Mesendoderm (in vitro differentiated cells): Measurements from ENCODE around the gene MYO9B.

Source experiments
- DNase-seq: peaks from one replicate; pipeline ENCODE4 v3.0.0; 2013
- H2AK5ac ChIP-seq: 2 replicates; pipeline ENCODE4 v1.6.1; 2013; ENCODE audit warnings: low read length, inconsistent platforms
- H2BK120ac ChIP-seq: 2 replicates; pipeline ENCODE4 v1.6.1; 2013; ENCODE audit warnings: low read depth, mild to moderate bottlenecking, low read length, moderate library complexity, mixed read lengths
- H2BK15ac ChIP-seq: replicated peaks from 2 replicates; pipeline ENCODE4 v1.6.1; 2013; ENCODE audit warnings: low read depth, mild to moderate bottlenecking, moderate library complexity
- H2BK5ac ChIP-seq: 2 replicates; pipeline ENCODE4 v1.6.1; 2013; ENCODE audit warnings: low read length, inconsistent platforms
- H3K18ac ChIP-seq: 2 replicates; pipeline ENCODE4 v1.6.1; 2013; ENCODE audit warnings: mild to moderate bottlenecking, low read length, mixed read lengths
- H3K23ac ChIP-seq: one replicate; pipeline ENCODE4 v1.6.1; 2013; ENCODE audit warnings: low read length
- H3K27ac ChIP-seq: 2 replicates; pipeline ENCODE4 v1.5.1; 2013; ENCODE audit warnings: low read depth, mild to moderate bottlenecking, inconsistent platforms, low read length, moderate library complexity
- H3K27me3 ChIP-seq: 2 replicates; pipeline ENCODE4 v1.6.1; 2013; ENCODE audit warnings: low read length, control low read depth, mild to moderate bottlenecking, inconsistent platforms; ENCODE audit not compliant: insufficient read depth, poor library complexity
- H3K36me3 ChIP-seq: 2 replicates; pipeline ENCODE4 v1.6.1; 2013; ENCODE audit warnings: low read length, inconsistent platforms; ENCODE audit not compliant: control insufficient read depth, insufficient read depth
- H3K4ac ChIP-seq: one replicate; pipeline ENCODE4 v1.6.1; 2013; ENCODE audit warnings: low read depth, mild to moderate bottlenecking, low read length, moderate library complexity
- H3K4me1 ChIP-seq: 2 replicates; pipeline ENCODE4 v1.6.1; 2013; ENCODE audit warnings: low read depth, low read length, inconsistent platforms; ENCODE audit not compliant: control insufficient read depth
- H3K4me2 ChIP-seq: 2 replicates; pipeline ENCODE4 v1.6.1; 2013; ENCODE audit warnings: low read length
- H3K4me3 ChIP-seq: 2 replicates; pipeline ENCODE4 v1.5.1; 2013; ENCODE audit warnings: mild to moderate bottlenecking, low read length
- H3K56ac ChIP-seq: one replicate; pipeline ENCODE4 v1.6.1; 2013; ENCODE audit warnings: low read length
- H3K79me1 ChIP-seq: 2 replicates; pipeline ENCODE4 v1.6.1; 2013; ENCODE audit warnings: low read length, inconsistent platforms
- H3K79me2 ChIP-seq: 2 replicates; pipeline ENCODE4 v1.6.1; 2013; ENCODE audit warnings: mild to moderate bottlenecking, low read length; ENCODE audit not compliant: control insufficient read depth, insufficient read depth
- H3K9ac ChIP-seq: 2 replicates; pipeline ENCODE4 v1.6.1; 2013; ENCODE audit warnings: low read length, inconsistent platforms
- H4K5ac ChIP-seq: one replicate; pipeline ENCODE4 v1.6.1; 2013; ENCODE audit warnings: low read length
- H4K8ac ChIP-seq: one replicate; pipeline ENCODE4 v1.6.1; 2013; ENCODE audit warnings: low read depth, mild to moderate bottlenecking, control low read depth, low read length, moderate library complexity
- WGBS: extraction: QIAGEN DNeasy Blood & Tissue Kit; methylation state at CpG from one replicate; pipeline ENCODE4 v1.1.7; 2013; ENCODE audit warnings: low lambda C conversion rate, missing lambda C conversion rate; ENCODE audit not compliant: insufficient coverage; ENCODE audit errors: extremely low coverage; 5-methylcytosine and 5-hydroxymethylcytosine counted together

Gene MYO9B

DNA sequence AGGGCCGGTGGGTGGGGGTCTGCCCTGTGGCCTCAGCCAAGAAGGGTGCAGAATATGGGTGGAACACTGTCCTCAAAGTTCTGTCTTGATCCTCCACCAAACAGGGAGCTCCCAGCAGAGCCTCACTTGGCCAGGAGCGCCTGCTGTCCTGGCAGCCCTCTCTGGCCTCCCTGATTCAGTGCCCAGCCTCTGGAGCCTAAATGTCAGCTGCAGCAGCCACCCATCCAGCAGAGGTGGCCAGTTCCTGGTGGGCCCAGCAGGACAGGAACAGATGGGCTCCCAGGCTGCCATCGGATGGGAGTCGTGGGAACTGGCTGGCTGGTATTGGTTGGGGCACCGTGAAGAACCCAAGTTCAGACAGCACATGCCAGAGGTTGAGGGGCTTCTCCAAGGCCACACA, 137.8 kb downstream of the MYO9B start:
- H3K9ac ChIP-seq, result no peak overlapping the region
- H3K27me3 ChIP-seq, result no peaks in the 10 kb centered on the region
- H3K4ac ChIP-seq, result no peak overlapping the region
- H2AK5ac ChIP-seq, result no peak overlapping the region
- no peak overlapping the region for H3K4me2 ChIP-seq
- H3K56ac ChIP-seq, result no peak overlapping the region
- H2BK15ac ChIP-seq, result no peak overlapping the region
- no CpG with 5 or more reads among the region's 5 CpGs for WGBS
- H2BK5ac ChIP-seq, result no peak overlapping the region
- no peak overlapping the region for H4K5ac ChIP-seq
- H3K79me2 ChIP-seq, result no peaks in the 10 kb centered on the region
- H2BK120ac ChIP-seq, result no peak overlapping the region
- peaks cover 3% of the 10 kb centered on the region for H3K4me1 ChIP-seq
- H3K27ac ChIP-seq, result no peak overlapping the region
- H3K79me1 ChIP-seq, result no peaks in the 10 kb centered on the region
- no peak overlapping the region for H3K4me3 ChIP-seq
- no peak overlapping the region for H4K8ac ChIP-seq
- no peaks in the 10 kb centered on the region for H3K36me3 ChIP-seq
- no peak overlapping the region for H3K23ac ChIP-seq
- DNase-seq, result no peak
- no peak overlapping the region for H3K18ac ChIP-seq

DNA sequence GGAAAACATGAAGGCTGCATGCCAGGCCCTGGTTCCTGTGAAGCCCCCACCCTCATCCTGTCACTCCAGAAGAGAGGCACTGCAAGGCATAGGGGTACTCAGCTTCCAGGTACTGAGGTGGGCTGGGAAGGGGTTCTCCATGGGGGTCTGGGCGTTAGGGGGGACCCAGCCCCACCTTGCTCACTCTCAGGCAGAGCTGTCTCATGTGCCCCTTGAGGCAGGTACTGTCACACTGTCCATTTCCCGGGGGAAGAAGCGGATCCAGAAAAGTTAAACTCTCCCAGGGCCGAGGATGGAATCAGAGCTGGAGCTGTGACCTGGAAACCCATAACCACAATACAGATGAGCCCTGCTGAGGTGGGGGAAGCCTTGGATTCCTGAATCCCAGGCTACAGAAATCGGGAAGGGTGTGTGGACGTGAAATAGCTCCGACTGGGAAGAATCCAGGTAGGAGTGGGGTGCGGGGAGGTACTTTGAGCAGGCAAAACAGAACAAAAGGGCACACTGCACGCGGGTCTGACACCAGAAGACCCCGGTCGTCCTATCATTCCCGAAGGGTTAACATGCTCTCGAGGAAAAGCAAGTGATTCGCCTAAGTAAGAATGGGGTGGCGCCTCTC, 139.0 kb downstream of the MYO9B start:
- Histone ChIP-seq H2BK120ac (no peak overlapping the region), H3K9ac (peak overlapping the region; percentile 82), H3K36me3 (no peaks in the 10 kb centered on the region), H3K4me1 (peaks cover 3% of the 10 kb centered on the region), H4K5ac (peak overlapping the region; percentile 84), H3K56ac (peak overlapping the region; percentile 91), H3K4me2 (peak overlapping the region; percentile 51), H3K4ac (peak overlapping the region; percentile 82), H3K18ac (peak overlapping the region; percentile 10), H4K8ac (no peak overlapping the region), H2BK15ac (no peak overlapping the region), H3K79me1 (no peaks in the 10 kb centered on the region), H3K27me3 (no peaks in the 10 kb centered on the region), H2BK5ac (peak overlapping the region; percentile 49), H3K4me3 (peak overlapping the region; percentile 21), H3K27ac (peak overlapping the region; percentile 57), H3K79me2 (no peaks in the 10 kb centered on the region), H3K23ac (no peak overlapping the region), H2AK5ac (peak overlapping the region; percentile 77)
- WGBS, result no CpG with 5 or more reads among the region's 16 CpGs
- no peak for DNase-seq

DNA sequence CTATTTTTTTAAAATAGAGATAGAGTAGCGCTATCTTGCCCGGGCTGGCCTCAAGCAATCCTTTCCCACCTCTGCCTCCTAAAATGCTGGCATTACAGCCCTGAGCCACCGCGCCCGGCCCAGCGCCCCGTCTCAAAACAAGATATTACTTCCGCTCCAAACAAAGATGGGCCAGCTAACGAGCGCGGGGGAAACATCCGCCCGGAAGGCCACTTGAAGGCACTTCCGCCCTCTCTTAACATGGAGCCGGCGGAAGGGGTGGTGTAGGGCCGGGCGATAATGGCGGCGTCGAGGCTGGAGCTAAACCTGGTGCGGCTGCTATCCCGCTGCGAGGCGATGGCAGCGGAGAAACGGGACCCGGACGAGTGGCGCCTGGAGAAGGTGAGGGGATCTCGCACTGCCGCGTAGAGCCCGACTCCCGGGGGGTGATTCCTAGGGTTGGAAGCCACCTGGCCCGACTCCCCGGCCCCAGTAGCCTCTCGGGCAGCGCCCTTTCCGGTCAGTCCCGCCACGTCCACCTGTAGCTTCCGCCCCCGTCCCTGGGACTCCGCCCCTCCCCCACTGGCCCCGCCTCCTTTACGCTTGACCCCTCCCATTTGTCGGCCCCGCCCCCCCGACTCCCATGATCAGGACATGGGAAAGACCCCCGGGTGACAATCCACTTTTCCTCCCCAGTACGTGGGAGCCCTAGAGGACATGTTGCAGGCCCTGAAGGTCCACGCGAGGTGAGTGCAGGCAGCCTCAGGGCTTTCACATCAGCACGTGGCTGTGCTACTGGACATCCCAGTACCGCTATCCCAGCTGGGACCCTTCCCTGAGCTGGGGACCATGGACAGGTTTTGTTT, 139.8 kb downstream of the MYO9B start, which contains the start of gene USE1:
Gene USE1, plus strand, starts transcription at position 231 of the 845 bp plus-strand sequence. Its CDS starts 49 bp downstream, at position 280.
- Histone ChIP-seq H3K18ac (peak within 1 kb of the TSS; percentile 86), H3K56ac (peak within 1 kb of the TSS; percentile 95), H3K4me3 (peak within 1 kb of the TSS; percentile 54), H3K4ac (peak within 1 kb of the TSS; percentile 98), H3K79me2 (no peaks in the 10 kb centered on the region), H2BK5ac (peak within 1 kb of the TSS; percentile 76), H3K27me3 (no peaks in the 10 kb centered on the region), H3K27ac (peak within 1 kb of the TSS; percentile 66), H2BK15ac (no peak within 1 kb of the TSS), H2BK120ac (no peak within 1 kb of the TSS), H4K5ac (peak within 1 kb of the TSS; percentile 84), H3K23ac (no peak within 1 kb of the TSS), H2AK5ac (peak within 1 kb of the TSS; percentile 77), H3K79me1 (no peaks in the 10 kb centered on the region), H4K8ac (no peak within 1 kb of the TSS), H3K36me3 (no peaks in the 10 kb centered on the region), H3K4me1 (peaks cover 3% of the 10 kb centered on the region), H3K4me2 (peak within 1 kb of the TSS; percentile 51), H3K9ac (peak within 1 kb of the TSS; percentile 82)
- WGBS, result no CpG with 5 or more reads among the region's 56 CpGs
- peak; percentile 97 for DNase-seq

DNA sequence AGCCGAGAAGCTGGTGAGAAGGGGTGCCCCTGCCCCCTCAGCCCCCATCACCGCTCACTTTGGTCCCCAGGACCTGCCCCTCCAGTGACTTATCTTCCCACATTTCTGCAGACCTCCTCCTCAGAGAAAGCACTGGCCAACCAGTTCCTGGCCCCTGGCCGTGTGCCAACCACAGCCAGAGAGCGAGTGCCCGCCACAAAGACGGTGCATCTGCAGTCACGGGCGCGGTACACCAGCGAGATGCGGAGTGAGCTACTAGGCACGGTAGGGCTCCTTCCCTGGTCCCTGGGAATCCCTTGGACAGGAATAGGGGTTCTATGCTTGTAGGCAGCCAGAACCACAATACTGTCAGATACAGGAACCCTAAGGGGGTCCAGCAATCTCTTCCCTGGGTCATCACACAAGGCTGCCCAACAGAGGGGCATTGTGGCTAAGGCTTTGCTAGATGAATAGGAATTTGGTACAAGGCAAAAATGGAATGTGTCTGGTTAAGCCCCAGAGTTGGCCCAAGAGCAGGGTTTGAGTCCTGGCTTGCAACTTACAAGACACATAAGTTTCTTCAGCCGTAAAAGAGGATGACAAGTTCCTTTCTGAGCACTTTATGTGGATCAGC, 140.6 kb downstream of the MYO9B start:
- no peak for DNase-seq
- no peak overlapping the region for H2BK5ac ChIP-seq
- H3K4me2 ChIP-seq, result peak overlapping the region; percentile 18
- no peak overlapping the region for H3K23ac ChIP-seq
- H3K4ac ChIP-seq, result no peak overlapping the region
- no peak overlapping the region for H2BK15ac ChIP-seq
- peaks cover 3% of the 10 kb centered on the region for H3K4me1 ChIP-seq
- WGBS, result no CpG with 5 or more reads among the region's 13 CpGs
- H3K18ac ChIP-seq, result no peak overlapping the region
- H3K79me1 ChIP-seq, result no peaks in the 10 kb centered on the region
- H2AK5ac ChIP-seq, result no peak overlapping the region
- no peak overlapping the region for H3K4me3 ChIP-seq
- H3K79me2 ChIP-seq, result no peaks in the 10 kb centered on the region
- no peak overlapping the region for H4K5ac ChIP-seq
- no peak overlapping the region for H2BK120ac ChIP-seq
- H3K9ac ChIP-seq, result peak overlapping the region; percentile 7
- H4K8ac ChIP-seq, result no peak overlapping the region
- H3K27ac ChIP-seq, result no peak overlapping the region
- no peaks in the 10 kb centered on the region for H3K27me3 ChIP-seq
- H3K56ac ChIP-seq, result peak overlapping the region; percentile 58
- no peaks in the 10 kb centered on the region for H3K36me3 ChIP-seq

DNA sequence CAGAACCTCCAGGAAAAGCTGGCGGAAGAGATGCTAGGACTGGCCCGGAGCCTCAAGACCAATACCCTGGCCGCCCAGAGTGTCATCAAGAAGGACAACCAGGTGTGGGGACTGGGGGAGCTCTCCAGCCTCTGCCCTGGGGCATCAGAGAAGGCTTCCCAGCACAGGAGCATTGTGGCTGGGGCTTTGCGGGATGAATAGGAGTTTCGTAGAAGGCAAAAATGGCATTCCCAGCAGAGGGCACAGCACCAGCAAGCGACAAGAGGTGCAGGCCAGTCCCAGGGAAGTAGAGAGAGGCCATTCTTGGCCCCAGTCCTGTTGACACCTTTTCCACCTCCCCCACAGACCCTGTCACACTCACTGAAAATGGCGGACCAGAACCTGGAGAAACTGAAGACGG, 143.7 kb downstream of the MYO9B start:
- H3K4me3 ChIP-seq, result no peak overlapping the region

More for the DNA sequence above, 143.7 kb downstream of the MYO9B start:
- Histone ChIP-seq H3K18ac (no peak overlapping the region), H3K56ac (no peak overlapping the region), H3K27me3 (no peaks in the 10 kb centered on the region), H2BK120ac (no peak overlapping the region), H4K8ac (no peak overlapping the region), H3K27ac (no peak overlapping the region), H3K4me1 (peaks cover 3% of the 10 kb centered on the region), H3K4ac (no peak overlapping the region), H2BK5ac (no peak overlapping the region), H3K9ac (no peak overlapping the region), H4K5ac (no peak overlapping the region), H3K79me2 (no peaks in the 10 kb centered on the region), H3K23ac (no peak overlapping the region), H2AK5ac (no peak overlapping the region), H3K79me1 (no peaks in the 10 kb centered on the region), H3K4me2 (no peak overlapping the region), H3K36me3 (no peaks in the 10 kb centered on the region), H2BK15ac (no peak overlapping the region)
- DNase-seq, result no peak
- WGBS, result no CpG with 5 or more reads among the region's 8 CpGs
